Skeletal muscle cell (primary cell): ENCODE results near the gene TBC1D22A.

Experiments used
- DNase-seq: peaks from one replicate; pipeline ENCODE4 v3.0.0-alpha.2; 2010; ENCODE audit warnings: low read depth
- H3K4me3 ChIP-seq: 2 replicates; pipeline ENCODE4 v1.5.1; 2011; ENCODE audit warnings: low read depth, mild to moderate bottlenecking, control low read depth, low read length, moderate library complexity

The TBC1D22A gene

GRCh38 chr22:46909237-46910030 lies 147.0 kb downstream of the TBC1D22A start:
- H3K4me3 ChIP-seq, result no peak overlapping the region
- DNase-seq, result no peak

DNA sequence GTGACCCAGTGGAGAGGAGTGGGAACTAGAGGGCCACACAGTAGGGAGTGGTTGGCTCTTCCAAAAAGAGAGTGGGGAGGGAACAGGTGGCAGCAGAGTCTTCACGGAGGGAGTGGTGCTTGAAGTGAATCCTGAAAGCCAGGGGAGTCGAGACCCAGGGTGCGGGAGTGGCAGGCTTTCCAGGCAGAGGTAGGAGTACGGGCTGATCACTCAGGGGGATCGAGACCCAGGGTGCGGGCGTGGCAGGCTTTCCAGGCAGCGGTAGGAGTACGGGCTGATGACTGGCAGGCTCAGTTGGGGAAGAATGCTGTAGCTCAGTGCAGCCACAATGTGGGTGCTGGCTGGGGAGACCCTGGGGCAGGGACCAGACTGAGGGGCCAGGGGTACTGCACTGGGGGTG lies 148.2 kb downstream of the TBC1D22A start:
- DNase-seq, result no peak
- no peak overlapping the region for H3K4me3 ChIP-seq

DNA sequence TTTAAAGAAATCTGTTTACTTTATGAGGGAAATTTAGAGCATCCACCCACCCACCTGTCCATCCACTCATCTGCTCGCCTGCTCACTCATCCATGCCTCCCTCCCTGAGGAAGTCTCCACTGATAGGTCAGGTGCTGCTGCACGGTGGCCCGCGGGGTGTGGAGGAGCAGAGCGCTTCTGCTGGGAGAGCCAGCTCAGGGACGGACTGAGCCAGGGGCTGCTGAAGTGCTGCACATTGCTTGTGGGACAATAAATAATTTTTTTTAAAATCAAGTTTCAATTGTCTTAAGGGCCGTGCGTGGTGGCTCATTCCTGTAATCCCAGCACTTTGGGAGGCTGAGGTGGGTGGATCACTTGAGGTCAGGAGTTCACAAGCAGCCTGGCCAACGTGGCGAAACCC lies 148.9 kb downstream of the TBC1D22A start:
- no peak for DNase-seq
- no peak overlapping the region for H3K4me3 ChIP-seq

DNA sequence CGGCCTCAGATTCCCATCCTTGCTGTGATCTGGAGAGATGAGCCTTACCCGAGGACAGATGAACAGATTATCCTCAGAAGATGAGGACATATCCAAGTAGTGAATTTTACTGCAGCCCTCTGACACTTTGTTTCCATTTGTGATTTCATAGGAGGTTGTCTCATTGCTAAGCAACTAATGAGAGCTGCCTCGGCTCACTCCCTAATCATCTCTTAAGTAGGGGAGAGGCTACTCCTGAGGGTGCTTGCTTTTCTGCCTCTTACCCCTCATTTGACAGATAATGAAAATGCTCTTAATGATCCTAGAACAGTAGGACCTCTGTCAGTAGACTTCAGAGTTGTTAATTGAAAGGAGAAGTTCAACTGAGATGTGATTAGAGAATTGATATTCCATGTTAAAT lies 150.9 kb downstream of the TBC1D22A start:
- H3K4me3 ChIP-seq, result no peak overlapping the region
- no peak for DNase-seq

GRCh38 chr22:46914481-46914880 lies 152.0 kb downstream of the TBC1D22A start:
- no peak overlapping the region for H3K4me3 ChIP-seq
- DNase-seq, result no peak

DNA sequence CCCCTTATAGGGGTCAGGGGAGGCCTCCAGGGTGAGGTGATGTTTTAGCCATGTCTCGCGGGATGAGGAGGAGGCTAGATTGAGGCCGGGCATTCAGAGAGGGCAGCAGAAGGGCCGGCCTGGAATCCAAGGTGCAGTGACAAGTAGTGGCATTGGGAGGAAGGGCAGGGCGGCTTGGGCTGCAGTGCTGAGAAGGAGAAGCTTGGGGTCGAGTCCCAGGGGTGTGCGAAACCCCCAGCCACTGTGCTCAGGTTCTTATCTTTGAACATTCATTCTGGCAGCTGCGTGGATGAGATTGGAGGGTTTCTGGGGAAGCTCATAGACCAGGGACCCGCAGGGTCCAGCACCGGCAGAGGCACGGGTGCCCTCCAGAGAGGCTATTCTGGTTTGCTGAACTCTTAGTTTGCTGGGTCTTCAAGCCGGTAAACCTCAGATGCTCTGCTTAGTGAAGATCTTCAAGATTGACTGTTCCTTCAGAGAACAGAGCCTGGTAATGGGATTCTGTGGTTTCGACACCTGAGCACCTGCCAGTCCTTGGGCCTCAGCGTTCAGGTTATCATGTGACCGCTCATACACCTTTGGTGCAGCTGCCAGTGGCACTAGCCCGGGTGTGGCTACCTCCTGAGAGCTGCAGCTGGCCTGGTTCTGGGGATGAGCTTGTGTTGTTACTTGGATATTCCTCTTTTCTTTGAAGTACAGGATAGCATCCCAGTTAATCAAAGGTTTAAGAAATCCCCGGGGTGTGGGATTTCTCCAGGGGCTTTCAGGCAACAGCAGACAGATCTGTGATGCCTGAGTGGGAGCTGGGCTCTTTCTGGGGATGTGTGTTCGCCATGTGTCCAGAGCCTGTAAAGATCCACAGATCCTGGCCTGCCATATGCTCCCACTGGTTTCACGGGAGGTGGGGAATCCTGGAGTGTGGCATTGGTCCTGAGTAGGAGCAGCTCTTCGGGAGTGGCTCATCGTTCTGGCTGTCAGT lies 152.8 kb downstream of the TBC1D22A start:
- DNase-seq, result no peak
- H3K4me3 ChIP-seq, result no peak overlapping the region

GRCh38 chr22:46915950-46916730 lies 153.7 kb downstream of the TBC1D22A start:
- H3K4me3 ChIP-seq, result no peak overlapping the region
- DNase-seq, result no peak

GRCh38 chr22:46916886-46917770 lies 154.7 kb downstream of the TBC1D22A start:
- no peak for DNase-seq
- no peak overlapping the region for H3K4me3 ChIP-seq

DNA sequence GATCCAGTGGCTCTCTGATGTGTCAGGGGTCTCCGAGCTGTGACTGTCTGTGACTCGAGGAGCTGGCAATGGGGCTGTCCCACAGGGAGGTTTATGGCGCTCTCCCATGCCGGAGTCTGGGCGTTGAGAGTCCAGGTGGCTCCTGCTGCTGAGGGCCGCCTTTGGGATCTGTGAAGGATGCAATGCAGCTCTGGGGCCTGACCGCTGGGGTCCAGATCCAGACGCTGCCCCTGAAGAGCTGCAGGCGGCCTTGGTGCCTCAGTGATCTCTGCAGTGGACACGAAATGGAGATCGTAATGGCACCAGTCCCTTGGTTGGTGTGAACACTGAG lies 155.3 kb downstream of the TBC1D22A start:
- no peak for DNase-seq
- H3K4me3 ChIP-seq, result no peak overlapping the region

DNA sequence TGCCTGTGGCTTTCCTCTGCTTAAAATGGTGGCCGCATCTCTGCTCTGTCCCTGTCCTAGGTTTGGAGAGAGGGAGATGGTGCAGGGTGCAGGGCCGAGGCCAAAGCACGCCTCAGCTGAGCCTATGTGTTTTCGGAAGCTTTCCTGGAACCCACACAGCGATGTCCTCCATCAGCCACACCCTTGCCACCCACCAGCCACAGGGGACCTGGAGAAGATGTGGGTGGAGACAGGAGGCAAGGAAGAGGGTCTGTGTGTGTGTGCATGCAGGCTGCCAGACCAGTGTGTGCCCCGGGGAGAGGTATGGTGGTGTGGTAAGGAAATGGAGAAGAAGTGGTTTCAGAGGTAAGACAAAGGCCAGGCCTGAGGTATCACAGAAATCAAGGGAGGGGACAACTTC lies 155.7 kb downstream of the TBC1D22A start:
- DNase-seq, result no peak
- no peak overlapping the region for H3K4me3 ChIP-seq

- DNase-seq, result no peak
- no peak overlapping the region for H3K4me3 ChIP-seq
Measured at GRCh38 chr22:46922037-46922436, 159.6 kb downstream of the TBC1D22A start.

GRCh38 chr22:46923394-46923793 lies 160.9 kb downstream of the TBC1D22A start:
- DNase-seq, result no peak
- no peak overlapping the region for H3K4me3 ChIP-seq

DNA sequence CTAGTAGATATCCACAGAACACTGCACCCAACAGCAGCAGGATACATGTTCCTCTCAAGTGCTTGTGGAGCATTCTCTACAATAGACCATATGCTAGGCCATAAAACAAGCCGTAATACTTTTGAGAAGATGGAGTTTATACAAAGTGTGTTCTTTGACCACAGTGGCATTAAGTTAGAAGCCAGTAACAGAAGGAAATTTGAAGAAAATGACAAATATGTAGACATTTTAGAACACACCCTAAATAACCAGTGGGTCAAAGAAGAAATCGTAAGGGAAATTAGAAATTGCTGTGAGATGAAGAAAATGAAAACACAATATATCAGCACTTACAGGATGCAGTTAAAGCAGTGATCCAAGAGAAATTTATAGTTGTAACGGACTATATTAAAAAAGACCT lies 163.4 kb downstream of the TBC1D22A start:
- DNase-seq, result no peak
- H3K4me3 ChIP-seq, result no peak overlapping the region

DNA sequence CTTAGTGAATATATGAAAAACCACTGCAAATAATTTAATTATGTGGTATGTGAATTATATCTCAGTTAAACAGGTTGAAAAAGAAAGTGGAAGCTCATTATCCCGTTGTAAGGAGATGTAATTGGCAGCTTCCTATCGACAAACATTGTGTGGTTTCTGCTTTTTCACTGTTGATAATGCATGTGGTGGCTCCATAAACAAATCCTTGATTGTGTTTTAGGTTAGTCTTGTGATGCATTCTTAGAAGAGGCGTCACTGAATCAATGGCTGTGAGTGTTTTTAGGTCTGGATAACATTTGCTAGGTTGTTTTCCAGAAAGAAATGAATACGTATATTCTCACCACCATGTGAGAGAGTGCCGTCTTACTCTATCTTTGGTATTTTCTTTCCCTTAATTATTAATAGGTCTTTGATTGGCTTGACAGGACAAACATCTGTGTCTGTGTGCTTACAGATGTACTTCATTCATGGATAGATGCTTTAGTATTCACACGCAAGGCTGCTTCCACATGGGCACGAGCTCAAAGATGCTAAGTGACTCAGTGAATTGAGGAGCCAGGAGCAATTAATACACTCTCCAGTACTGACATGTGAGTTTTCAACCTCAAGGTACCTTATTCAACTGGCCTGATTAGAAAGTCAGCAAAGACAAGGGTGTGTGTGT lies 166.7 kb downstream of the TBC1D22A start:
- no peak for DNase-seq
- H3K4me3 ChIP-seq, result no peak overlapping the region

- no peak for DNase-seq
- H3K4me3 ChIP-seq, result no peak overlapping the region
Measured at GRCh38 chr22:46929710-46930204, 167.3 kb downstream of the TBC1D22A start.

- DNase-seq, result no peak
- H3K4me3 ChIP-seq, result no peak overlapping the region
Measured at GRCh38 chr22:46931414-46931813, 169.0 kb downstream of the TBC1D22A start.

GRCh38 chr22:46931881-46932280 lies 169.4 kb downstream of the TBC1D22A start:
- no peak for DNase-seq
- no peak overlapping the region for H3K4me3 ChIP-seq
